ENCODE data around the gene GPS1.

GPS1 gene

DNA sequence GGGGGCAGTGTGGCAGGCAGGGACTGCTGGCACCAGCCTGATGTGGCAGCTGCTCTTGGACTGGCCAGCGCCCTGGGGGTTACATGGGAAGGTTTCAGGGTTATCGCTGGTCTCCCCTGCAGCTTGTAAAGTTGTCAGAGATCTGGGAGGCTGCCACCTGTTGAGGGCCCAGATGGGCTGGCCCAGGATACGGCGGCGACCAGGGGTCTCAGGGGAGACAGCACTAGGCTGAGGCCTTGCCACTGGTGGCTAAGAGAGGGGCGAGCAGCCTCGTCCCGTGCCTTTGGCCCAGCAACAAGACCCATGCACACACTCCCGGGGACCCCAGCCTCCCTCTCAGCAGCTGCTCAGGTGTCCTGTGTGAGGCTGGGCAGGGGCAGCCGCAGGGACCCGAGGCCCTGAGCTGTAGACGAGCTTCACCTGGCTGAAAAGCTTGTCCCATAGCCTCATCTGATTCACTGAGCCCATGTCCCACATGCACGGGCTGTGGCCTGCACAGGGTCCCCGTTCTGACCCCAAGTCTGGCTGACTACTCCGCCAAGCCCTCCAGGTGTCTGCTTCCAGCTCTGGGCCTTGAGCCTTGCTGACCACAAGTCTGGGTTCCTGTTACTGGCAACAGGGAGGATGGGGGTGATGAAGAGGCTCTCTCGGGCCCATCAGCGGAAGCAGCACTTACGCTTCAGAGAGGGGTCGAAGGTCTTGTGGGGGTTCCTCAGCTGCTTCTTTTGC is 7.7 kb downstream of the GPS1 start:
- H3K27ac ChIP-seq (ENCODE audit: low read depth, low read length, poor library complexity, severe bottlenecking) = no peak overlapping the region
- TF ChIP-seq CTCF (IDR thresholded peaks at IDR 0.05; ENCODE audit: low read length) = no peak
- H3K9ac ChIP-seq (ENCODE audit: low read length) = no peak overlapping the region
- peaks cover 95% of the 10 kb centered on the region for H3K36me3 ChIP-seq (ENCODE audit: insufficient read depth, low read length)
- H2AFZ ChIP-seq (ENCODE audit: low read length) = no peak overlapping the region
- H3K4me1 ChIP-seq (ENCODE audit: insufficient read depth, low read length, severe bottlenecking) = peaks cover 11% of the 10 kb centered on the region
- no peaks in the 10 kb centered on the region for H3F3A ChIP-seq (ENCODE audit: insufficient read depth, low read length)
- no peaks in the 10 kb centered on the region for H3K9me2 ChIP-seq (ENCODE audit: low read depth, low read length)
- no peak overlapping the region for H3K4me3 ChIP-seq (ENCODE audit: low read depth, low read length, poor library complexity, severe bottlenecking)
- H3K27me3 ChIP-seq (ENCODE audit: insufficient read depth, low read length) = no peaks in the 10 kb centered on the region
- H3K79me2 ChIP-seq (ENCODE audit: insufficient read depth, low read length) = no peaks in the 10 kb centered on the region
- H4K20me1 ChIP-seq (ENCODE audit: insufficient read depth, low read length) = no peaks in the 10 kb centered on the region
- no peaks in the 10 kb centered on the region for H3K9me3 ChIP-seq (ENCODE audit: low read length)
- H3K4me2 ChIP-seq (ENCODE audit: low read length) = no peak overlapping the region

DNA sequence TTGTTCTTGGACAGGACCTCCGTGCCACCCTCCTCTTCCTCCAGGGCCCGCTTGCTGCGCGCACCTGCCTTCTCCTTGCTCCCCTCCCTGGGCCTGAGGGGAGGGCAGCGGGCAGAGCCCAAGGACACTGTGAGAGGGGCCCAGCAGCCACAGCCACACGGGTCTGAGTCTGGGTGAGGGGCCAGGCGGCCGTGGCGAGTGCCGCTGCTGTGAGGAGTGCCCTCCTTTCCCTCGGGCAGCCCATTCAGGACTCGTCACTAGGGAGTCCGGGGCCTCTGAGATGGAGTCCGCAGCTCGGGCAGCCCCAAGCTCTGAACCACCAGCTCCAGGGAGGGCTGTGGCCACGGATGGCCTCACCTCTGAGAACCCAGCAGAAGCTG is 8.3 kb downstream of the GPS1 start:
- no peaks in the 10 kb centered on the region for H3K27me3 ChIP-seq (ENCODE audit: insufficient read depth, low read length)
- H3K9ac ChIP-seq (ENCODE audit: low read length) = no peak overlapping the region
- H3K9me2 ChIP-seq (ENCODE audit: low read depth, low read length) = no peaks in the 10 kb centered on the region
- no peak overlapping the region for H3K4me2 ChIP-seq (ENCODE audit: low read length)
- peaks cover 89% of the 10 kb centered on the region for H3K36me3 ChIP-seq (ENCODE audit: insufficient read depth, low read length)
- TF ChIP-seq CTCF (IDR thresholded peaks at IDR 0.05; ENCODE audit: low read length) = no peak
- TF ChIP-seq EZH2 (IDR thresholded peaks at IDR 0.05; ENCODE audit: borderline replicate concordance, low read length) = no peak
- no peaks in the 10 kb centered on the region for H3F3A ChIP-seq (ENCODE audit: insufficient read depth, low read length)
- no peaks in the 10 kb centered on the region for H4K20me1 ChIP-seq (ENCODE audit: insufficient read depth, low read length)
- H3K9me3 ChIP-seq (ENCODE audit: low read length) = no peaks in the 10 kb centered on the region
- peaks cover 17% of the 10 kb centered on the region for H3K4me1 ChIP-seq (ENCODE audit: insufficient read depth, low read length, severe bottlenecking)
- H2AFZ ChIP-seq (ENCODE audit: low read length) = no peak overlapping the region
- H3K27ac ChIP-seq (ENCODE audit: low read depth, low read length, poor library complexity, severe bottlenecking) = no peak overlapping the region
- no peak overlapping the region for H3K4me3 ChIP-seq (ENCODE audit: low read depth, low read length, poor library complexity, severe bottlenecking)
- no peaks in the 10 kb centered on the region for H3K79me2 ChIP-seq (ENCODE audit: insufficient read depth, low read length)

GRCh38 chr17:82060614-82061013 is 8.9 kb downstream of the GPS1 start:
- no peaks in the 10 kb centered on the region for H3K27me3 ChIP-seq (ENCODE audit: insufficient read depth, low read length)
- no peaks in the 10 kb centered on the region for H4K20me1 ChIP-seq (ENCODE audit: insufficient read depth, low read length)
- no peaks in the 10 kb centered on the region for H3F3A ChIP-seq (ENCODE audit: insufficient read depth, low read length)
- H3K9me2 ChIP-seq (ENCODE audit: low read depth, low read length) = no peaks in the 10 kb centered on the region
- TF ChIP-seq CTCF (IDR thresholded peaks at IDR 0.05; ENCODE audit: low read length) = no peak
- no peak for TF ChIP-seq EZH2 (IDR thresholded peaks at IDR 0.05; ENCODE audit: borderline replicate concordance, low read length)
- H3K4me1 ChIP-seq (ENCODE audit: insufficient read depth, low read length, severe bottlenecking) = peaks cover 17% of the 10 kb centered on the region
- H3K36me3 ChIP-seq (ENCODE audit: insufficient read depth, low read length) = peaks cover 83% of the 10 kb centered on the region
- H3K79me2 ChIP-seq (ENCODE audit: insufficient read depth, low read length) = no peaks in the 10 kb centered on the region
- no peak overlapping the region for H2AFZ ChIP-seq (ENCODE audit: low read length)
- no peak overlapping the region for H3K27ac ChIP-seq (ENCODE audit: low read depth, low read length, poor library complexity, severe bottlenecking)
- no peak overlapping the region for H3K9ac ChIP-seq (ENCODE audit: low read length)
- no peak overlapping the region for H3K4me2 ChIP-seq (ENCODE audit: low read length)
- no peak overlapping the region for H3K4me3 ChIP-seq (ENCODE audit: low read depth, low read length, poor library complexity, severe bottlenecking)
- no peaks in the 10 kb centered on the region for H3K9me3 ChIP-seq (ENCODE audit: low read length)
